WTC11 (cell line): Measurements from ENCODE around the gene STARD5.

Experiments
- FOXP4 ChIP-seq: sonication (generic); formaldehyde crosslinking; IDR thresholded peaks from 2 replicates; pipeline ENCODE4 v1.8.0; 2022; ENCODE audit warnings: mild to moderate bottlenecking, missing genetic modification reagents
- JAZF1 ChIP-seq: fragments of 250-450 bp; sonication (Bioruptor Pico); IDR thresholded peaks from 2 replicates; pipeline ENCODE4 v1.9.0; 2021; ENCODE audit warnings: moderate library complexity, mild to moderate bottlenecking, inconsistent platforms
- NR1H2 ChIP-seq: sonication (generic); formaldehyde crosslinking; IDR thresholded peaks from 2 replicates; pipeline ENCODE4 v1.9.0; 2021; ENCODE audit warnings: mild to moderate bottlenecking, moderate library complexity, missing genetic modification reagents
- TF ChIP-seq, protein P1 (sequence below): sonication (generic); formaldehyde crosslinking; IDR thresholded peaks from 2 replicates; pipeline ENCODE4 v1.8.0; 2022; ENCODE audit warnings: mild to moderate bottlenecking, missing genetic modification reagents
- TF ChIP-seq, protein P2 (sequence below): fragments of 200-600 bp; IDR thresholded peaks from 2 replicates; pipeline ENCODE4 v1.8.0; 2022; ENCODE audit warnings: antibody characterized with exemption
- TF ChIP-seq, protein P3 (sequence below): fragments of 250-450 bp; sonication (Bioruptor Pico); IDR thresholded peaks from 2 replicates; pipeline ENCODE4 v1.9.0; 2021; ENCODE audit warnings: moderate library complexity, mild to moderate bottlenecking, inconsistent platforms, borderline replicate concordance

DNA sequence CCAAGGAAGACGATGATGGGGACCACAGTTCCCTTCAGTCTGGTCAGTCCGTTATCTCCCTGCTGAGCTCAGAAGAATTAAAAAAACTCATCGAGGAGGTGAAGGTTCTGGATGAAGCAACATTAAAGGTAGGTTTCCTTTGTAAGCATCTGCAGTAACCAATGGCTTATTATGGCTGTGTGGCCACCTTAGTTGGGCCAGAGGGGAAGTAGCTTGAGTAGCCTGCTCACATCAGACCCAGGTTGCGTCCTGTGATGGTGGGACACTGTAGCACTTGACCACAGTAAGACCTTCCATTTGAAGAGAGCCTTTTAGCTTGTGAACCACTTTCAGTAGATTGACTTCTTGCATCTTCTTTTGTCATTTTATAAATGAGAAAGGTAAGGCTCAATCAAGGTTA is 22.6 kb downstream of the STARD5 start:
- TF ChIP-seq FOXP4 (CRISPR knock-in tag) (no peak), NR1H2 (no peak), JAZF1 (no peak)
- TF ChIP-seq, protein P1, sequence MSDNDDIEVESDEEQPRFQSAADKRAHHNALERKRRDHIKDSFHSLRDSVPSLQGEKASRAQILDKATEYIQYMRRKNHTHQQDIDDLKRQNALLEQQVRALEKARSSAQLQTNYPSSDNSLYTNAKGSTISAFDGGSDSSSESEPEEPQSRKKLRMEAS = no peak
- TF ChIP-seq, protein P2, sequence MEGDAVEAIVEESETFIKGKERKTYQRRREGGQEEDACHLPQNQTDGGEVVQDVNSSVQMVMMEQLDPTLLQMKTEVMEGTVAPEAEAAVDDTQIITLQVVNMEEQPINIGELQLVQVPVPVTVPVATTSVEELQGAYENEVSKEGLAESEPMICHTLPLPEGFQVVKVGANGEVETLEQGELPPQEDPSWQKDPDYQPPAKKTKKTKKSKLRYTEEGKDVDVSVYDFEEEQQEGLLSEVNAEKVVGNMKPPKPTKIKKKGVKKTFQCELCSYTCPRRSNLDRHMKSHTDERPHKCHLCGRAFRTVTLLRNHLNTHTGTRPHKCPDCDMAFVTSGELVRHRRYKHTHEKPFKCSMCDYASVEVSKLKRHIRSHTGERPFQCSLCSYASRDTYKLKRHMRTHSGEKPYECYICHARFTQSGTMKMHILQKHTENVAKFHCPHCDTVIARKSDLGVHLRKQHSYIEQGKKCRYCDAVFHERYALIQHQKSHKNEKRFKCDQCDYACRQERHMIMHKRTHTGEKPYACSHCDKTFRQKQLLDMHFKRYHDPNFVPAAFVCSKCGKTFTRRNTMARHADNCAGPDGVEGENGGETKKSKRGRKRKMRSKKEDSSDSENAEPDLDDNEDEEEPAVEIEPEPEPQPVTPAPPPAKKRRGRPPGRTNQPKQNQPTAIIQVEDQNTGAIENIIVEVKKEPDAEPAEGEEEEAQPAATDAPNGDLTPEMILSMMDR = no peak
- TF ChIP-seq, protein P3, sequence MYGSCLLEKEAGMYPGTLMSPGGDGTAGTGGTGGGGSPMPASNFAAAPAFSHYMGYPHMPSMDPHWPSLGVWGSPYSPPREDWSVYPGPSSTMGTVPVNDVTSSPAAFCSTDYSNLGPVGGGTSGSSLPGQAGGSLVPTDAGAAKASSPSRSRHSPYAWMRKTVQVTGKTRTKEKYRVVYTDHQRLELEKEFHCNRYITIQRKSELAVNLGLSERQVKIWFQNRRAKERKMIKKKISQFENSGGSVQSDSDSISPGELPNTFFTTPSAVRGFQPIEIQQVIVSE = no peak
